Mammary epithelial cell (primary cell): Measurements from ENCODE around the gene IRS2.

ENCODE experiments used
- CTCF ChIP-seq, 2 donors: IDR thresholded peaks in 1 of 2; conservative IDR thresholded peaks in 1 of 2; 2 replicates each; pipeline ENCODE4 v1.5.1; 2011 to 2012; ENCODE audit warnings: inconsistent platforms in 2 of 2, low read length in 2 of 2, mild to moderate bottlenecking in 2 of 2, control low read depth in 1 of 2, low read depth in 1 of 2; ENCODE audit not compliant: insufficient read depth in 1 of 2; ENCODE audit errors: extremely low read depth in 1 of 2
- EZH2 ChIP-seq: IDR thresholded peaks from 2 replicates; pipeline ENCODE4 v1.6.1; 2012; ENCODE audit warnings: low read length, inconsistent platforms, borderline replicate concordance

GRCh38 chr13:109764045-109764444 is 22.3 kb downstream of the IRS2 start:
- TF ChIP-seq CTCF (conservative IDR thresholded peaks at IDR 0.05 in 1 of 2, IDR thresholded peaks at IDR 0.05 in 1 of 2; ENCODE audit: extremely low read depth in 1 of 2, insufficient read depth in 1 of 2, low read depth in 1 of 2, low read length in 2 of 2) (no peak), EZH2 (no peak)
